Liver (tissue), 9 donors: ENCODE measurements around the gene HPN. TPM values are rescaled to one million over a fixed set of nuclear protein-coding genes. Genes with fewer than 3 reads are reported as not detected.
A peak's percentile ranks its signal among the peaks of the same experiment; 100 is the strongest.

Experiments used
- DNase-seq: peaks from one replicate; pipeline ENCODE4 v3.0.0-alpha.2; 2017; ENCODE audit warnings: low spot score
- H3K27ac ChIP-seq, 2 donors: one replicate each; pipeline ENCODE4 v1.7.0; 2013; ENCODE audit warnings: inconsistent platforms in 2 of 2, low read length in 2 of 2, control low read depth in 1 of 2, low read depth in 1 of 2, mild to moderate bottlenecking in 1 of 2
- H3K27me3 ChIP-seq, 4 donors: one replicate each; pipeline versions ENCODE4 v1.6.1 to v1.7.0; 2013; ENCODE audit warnings: low read length in 3 of 4, inconsistent platforms in 1 of 4, mild to moderate bottlenecking in 1 of 4, moderate library complexity in 1 of 4; ENCODE audit not compliant: control insufficient read depth in 4 of 4, insufficient read depth in 4 of 4
- H3K36me3 ChIP-seq, 4 donors: one replicate each; pipeline versions ENCODE4 v1.6.1 to v1.7.0; 2013; ENCODE audit warnings: low read length in 3 of 4, mild to moderate bottlenecking in 3 of 4, low read depth in 1 of 4, moderate library complexity in 1 of 4; ENCODE audit not compliant: control insufficient read depth in 4 of 4, insufficient read depth in 3 of 4
- H3K4me1 ChIP-seq, 4 donors: one replicate each; pipeline versions ENCODE4 v1.6.1 to v1.7.0; 2013; ENCODE audit warnings: low read length in 3 of 4, mild to moderate bottlenecking in 3 of 4, moderate library complexity in 1 of 4; ENCODE audit not compliant: control insufficient read depth in 4 of 4, insufficient read depth in 4 of 4
- H3K4me3 ChIP-seq, 3 donors: one replicate each; pipeline versions ENCODE4 v1.6.1 to v1.7.0; 2013; ENCODE audit warnings: low read length in 3 of 3, control low read depth in 1 of 3, low read depth in 1 of 3, mild to moderate bottlenecking in 1 of 3
- H3K9ac ChIP-seq, 2 donors: one replicate each; pipeline ENCODE4 v1.7.0; 2013; ENCODE audit warnings: low read length in 2 of 2, mild to moderate bottlenecking in 2 of 2, moderate library complexity in 2 of 2, control low read depth in 1 of 2, low read depth in 1 of 2
- H3K9me3 ChIP-seq, 4 donors: one replicate each; pipeline versions ENCODE4 v1.6.1 to v1.7.0; 2013; ENCODE audit warnings: low read length in 3 of 4; ENCODE audit not compliant: control insufficient read depth in 4 of 4
- EGR1 ChIP-seq, 2 donors: IDR thresholded peaks; 2 replicates each; pipeline ENCODE4 v1.6.1; 2016 to 2018; ENCODE audit warnings: antibody characterized with exemption in 2 of 2, low read depth in 2 of 2
- FOXA2 ChIP-seq: IDR thresholded peaks from 2 replicates; pipeline ENCODE4 v1.6.1; 2016; ENCODE audit warnings: antibody characterized with exemption
- GABPA ChIP-seq, 2 donors: IDR thresholded peaks in 1 of 2; conservative IDR thresholded peaks in 1 of 2; 2 replicates each; pipeline ENCODE4 v1.6.1; 2016; ENCODE audit warnings: antibody characterized with exemption in 2 of 2, mild to moderate bottlenecking in 1 of 2, moderate library complexity in 1 of 2
- HNF4A ChIP-seq, 2 donors: conservative IDR thresholded peaks; 2 replicates each; pipeline ENCODE4 v1.6.1; 2016; ENCODE audit warnings: antibody characterized with exemption in 2 of 2, mild to moderate bottlenecking in 2 of 2
- HNF4G ChIP-seq: IDR thresholded peaks from 2 replicates; pipeline ENCODE4 v1.6.1; 2016; ENCODE audit warnings: antibody characterized with exemption
- JUND ChIP-seq, 2 donors: IDR thresholded peaks; 2 replicates each; pipeline ENCODE4 v1.6.1; 2016; ENCODE audit warnings: antibody characterized with exemption in 2 of 2
- NR2F2 ChIP-seq: IDR thresholded peaks from 2 replicates; pipeline ENCODE4 v1.6.1; 2016; ENCODE audit warnings: antibody characterized with exemption
- RAD21 ChIP-seq, 2 donors: IDR thresholded peaks; 2 replicates each; pipeline ENCODE4 v1.6.1; 2016; ENCODE audit warnings: antibody characterized with exemption in 2 of 2, mild to moderate bottlenecking in 2 of 2
- RXRA ChIP-seq, 2 donors: IDR thresholded peaks; 2 replicates each; pipeline ENCODE4 v1.6.1; 2017 to 2018; ENCODE audit warnings: antibody characterized with exemption in 2 of 2, mild to moderate bottlenecking in 1 of 2
- SP1 ChIP-seq: IDR thresholded peaks from 2 replicates; pipeline ENCODE4 v1.6.1; 2018; ENCODE audit warnings: antibody characterized with exemption, mild to moderate bottlenecking
- TAF1 ChIP-seq: conservative IDR thresholded peaks from 2 replicates; pipeline ENCODE4 v1.6.1; 2016; ENCODE audit warnings: antibody characterized with exemption, mild to moderate bottlenecking
- YY1 ChIP-seq: IDR thresholded peaks from 2 replicates; pipeline ENCODE4 v1.6.1; 2016; ENCODE audit warnings: antibody characterized with exemption, mild to moderate bottlenecking
- WGBS: extraction: QIAGEN DNeasy Blood & Tissue Kit; methylation state at CpG from one replicate; pipeline ENCODE4 v1.1.7; 2013; 5-methylcytosine and 5-hydroxymethylcytosine counted together
- polyA plus RNA-seq, 2 donors: library from polyadenylated mRNA; stranded (reverse) in 1 of 2; unstranded in 1 of 2; fragments of 200-250 nt in 1 of 2; fragments of >200 nt in 1 of 2; fragmentation: Nextera tagmentation in 1 of 2; extraction: Ambion mirVana in 1 of 2; gene quantifications; one replicate each; pipeline versions ENCODE4 v1.2.1 to v1.2.3, GENCODE V29; 2013 to 2015
- total RNA-seq, 2 donors: library from RNA; depleted of rRNA; stranded (reverse); fragments of >200 nt; gene quantifications; one replicate each; pipeline ENCODE4 v1.2.3, GENCODE V29; 2014
- TF ChIP-seq, protein P1 (sequence below): fragments of 150-350 bp; IDR thresholded peaks from 2 replicates; pipeline ENCODE4 v1.5.1; 2017; ENCODE audit warnings: improper control_type of control experiment, low read depth, low read length; ENCODE audit not compliant: missing input control
- TF ChIP-seq, protein P2 (sequence below): IDR thresholded peaks from 2 replicates; pipeline ENCODE4 v1.6.1; 2016; ENCODE audit warnings: antibody characterized with exemption, mild to moderate bottlenecking
- TF ChIP-seq, protein P3 (sequence below): IDR thresholded peaks from 2 replicates; pipeline ENCODE4 v1.6.1; 2016; ENCODE audit warnings: antibody characterized with exemption
- TF ChIP-seq, protein P4 (sequence below): IDR thresholded peaks from 2 replicates; pipeline ENCODE4 v1.6.1; 2016; ENCODE audit warnings: antibody characterized with exemption
- TF ChIP-seq, protein P5 (sequence below): IDR thresholded peaks from 2 replicates; pipeline ENCODE4 v1.6.1; 2016; ENCODE audit warnings: antibody characterized with exemption
- donor health status: healthy.
- donor health status: healthy.
- donor health status: healthy.
- donor health status: healthy.
- donor health status: healthy.

The HPN gene
- total and polyA plus RNA-seq, 4 donors, result 130 to 535 (median 335) TPM

DNA sequence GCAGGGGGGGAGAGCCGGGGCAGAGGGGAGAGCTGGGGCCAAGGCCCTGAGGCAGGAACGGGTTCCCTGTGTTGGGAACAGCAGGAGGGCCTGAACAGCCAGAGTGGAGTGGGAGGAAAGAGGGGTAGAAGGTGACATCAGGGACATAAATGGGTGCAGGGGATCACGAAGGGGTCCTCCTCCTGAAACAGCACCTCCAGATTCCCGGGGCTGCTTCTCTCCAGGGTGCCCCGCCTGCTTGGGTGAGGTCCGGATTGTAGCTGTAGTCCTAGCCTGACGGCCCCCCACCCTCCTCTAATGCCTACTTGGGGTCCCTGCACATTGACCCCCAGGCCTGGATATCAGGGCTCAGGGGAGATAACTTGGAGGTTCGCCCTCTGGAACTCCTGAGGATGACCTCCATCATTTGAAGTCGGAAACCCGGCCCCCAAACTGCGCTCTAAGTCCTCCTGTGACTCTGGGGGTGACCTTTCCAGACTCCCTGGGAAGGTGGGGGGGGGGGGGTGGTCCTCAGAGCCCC, 11.7 kb upstream of the HPN start:
- TF ChIP-seq GABPA (IDR thresholded peaks at IDR 0.05 in 1 of 2, conservative IDR thresholded peaks at IDR 0.05 in 1 of 2) (no peak), NR2F2 (no peak)
- H3K9me3 ChIP-seq, result no peaks in the 10 kb centered on the region
- DNase-seq, result no peak
- no peak overlapping the region for H3K9ac ChIP-seq
- H3K27ac ChIP-seq, result no peak overlapping the region
- 41% methylated on average over 11 of the region's 11 CpGs for WGBS
- H3K4me3 ChIP-seq, result peak overlapping the region in 1 of 3 donors; percentile 70
- H3K27me3 ChIP-seq, result no peaks in the 10 kb centered on the region
- peaks cover 0 to 15% (median under 1%) of the 10 kb centered on the region in 4 donors for H3K36me3 ChIP-seq
- H3K4me1 ChIP-seq, result peaks cover 3 to 9% (median 6%) of the 10 kb centered on the region in 4 donors

DNA sequence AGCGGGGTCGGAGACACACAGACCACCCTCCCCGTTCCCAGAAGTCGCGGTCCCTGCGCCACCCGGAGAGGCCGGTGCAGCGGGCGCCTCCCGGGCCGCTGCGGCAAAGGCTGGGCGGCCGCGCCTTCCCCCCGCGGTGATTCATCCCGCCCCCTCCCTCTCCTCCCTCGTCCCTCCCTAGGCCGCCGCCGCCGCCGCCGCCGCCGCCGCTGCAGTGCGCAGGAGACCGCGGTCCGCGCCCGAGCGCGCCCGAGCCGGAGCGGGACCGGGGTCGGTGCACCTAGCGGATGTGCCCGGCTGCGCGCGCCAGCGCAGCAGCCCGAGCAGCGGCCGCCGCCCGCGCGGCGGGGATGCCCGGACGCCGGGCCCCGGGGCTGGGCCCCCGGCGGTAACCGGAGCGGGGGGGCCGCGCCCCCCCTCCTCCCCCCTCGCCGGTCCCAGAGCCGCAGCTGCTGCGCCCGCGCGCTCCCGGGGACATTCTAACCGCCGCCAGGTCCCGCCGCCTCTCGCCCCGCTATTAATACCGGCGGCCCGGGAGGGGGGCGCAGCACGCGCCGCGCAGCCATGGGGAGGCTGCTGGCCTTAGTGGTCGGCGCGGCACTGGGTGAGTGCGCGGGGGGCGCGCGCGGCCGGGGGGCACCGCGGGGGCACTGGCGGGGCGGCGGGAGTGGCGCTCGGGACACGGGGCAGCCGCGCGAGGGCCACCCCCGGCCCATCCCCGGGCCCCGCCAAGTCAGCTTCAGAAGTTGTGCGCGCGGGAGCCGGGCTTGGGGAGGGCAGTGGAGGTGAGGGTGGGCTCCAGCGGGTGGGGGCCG, 11.1 kb upstream of the HPN start, which contains the start of gene SCN1B:
SCN1B (plus strand) TSS at position 214 of the 815 bp plus-strand sequence; CDS start at position 565, 351 bp downstream.
- H3K9me3 ChIP-seq, result no peaks in the 10 kb centered on the region
- peaks cover 0 to 10% (median under 1%) of the 10 kb centered on the region in 4 donors for H3K36me3 ChIP-seq
- no peak within 1 kb of the TSS for H3K9ac ChIP-seq
- no peak within 1 kb of the TSS for H3K27ac ChIP-seq
- H3K27me3 ChIP-seq, result no peaks in the 10 kb centered on the region
- peaks cover 3 to 11% (median 8%) of the 10 kb centered on the region in 4 donors for H3K4me1 ChIP-seq
- H3K4me3 ChIP-seq, result peak within 1 kb of the TSS in 2 of 3 donors; percentile 41 to 70
- TF ChIP-seq JUND (IDR thresholded peaks at IDR 0.05) (no peak), HNF4A (conservative IDR thresholded peaks at IDR 0.05) (no peak), HNF4G (no peak), NR2F2 (no peak), YY1 (no peak), SP1 (no peak), EGR1 (IDR thresholded peaks at IDR 0.05; ENCODE audit: low read depth in 2 of 2) (no peak), RXRA (IDR thresholded peaks at IDR 0.05) (no peak), FOXA2 (no peak), TAF1 (no peak), RAD21 (IDR thresholded peaks at IDR 0.05) (no peak)
- TF ChIP-seq, protein P1, sequence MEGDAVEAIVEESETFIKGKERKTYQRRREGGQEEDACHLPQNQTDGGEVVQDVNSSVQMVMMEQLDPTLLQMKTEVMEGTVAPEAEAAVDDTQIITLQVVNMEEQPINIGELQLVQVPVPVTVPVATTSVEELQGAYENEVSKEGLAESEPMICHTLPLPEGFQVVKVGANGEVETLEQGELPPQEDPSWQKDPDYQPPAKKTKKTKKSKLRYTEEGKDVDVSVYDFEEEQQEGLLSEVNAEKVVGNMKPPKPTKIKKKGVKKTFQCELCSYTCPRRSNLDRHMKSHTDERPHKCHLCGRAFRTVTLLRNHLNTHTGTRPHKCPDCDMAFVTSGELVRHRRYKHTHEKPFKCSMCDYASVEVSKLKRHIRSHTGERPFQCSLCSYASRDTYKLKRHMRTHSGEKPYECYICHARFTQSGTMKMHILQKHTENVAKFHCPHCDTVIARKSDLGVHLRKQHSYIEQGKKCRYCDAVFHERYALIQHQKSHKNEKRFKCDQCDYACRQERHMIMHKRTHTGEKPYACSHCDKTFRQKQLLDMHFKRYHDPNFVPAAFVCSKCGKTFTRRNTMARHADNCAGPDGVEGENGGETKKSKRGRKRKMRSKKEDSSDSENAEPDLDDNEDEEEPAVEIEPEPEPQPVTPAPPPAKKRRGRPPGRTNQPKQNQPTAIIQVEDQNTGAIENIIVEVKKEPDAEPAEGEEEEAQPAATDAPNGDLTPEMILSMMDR, result no peak
- TF ChIP-seq, protein P2, sequence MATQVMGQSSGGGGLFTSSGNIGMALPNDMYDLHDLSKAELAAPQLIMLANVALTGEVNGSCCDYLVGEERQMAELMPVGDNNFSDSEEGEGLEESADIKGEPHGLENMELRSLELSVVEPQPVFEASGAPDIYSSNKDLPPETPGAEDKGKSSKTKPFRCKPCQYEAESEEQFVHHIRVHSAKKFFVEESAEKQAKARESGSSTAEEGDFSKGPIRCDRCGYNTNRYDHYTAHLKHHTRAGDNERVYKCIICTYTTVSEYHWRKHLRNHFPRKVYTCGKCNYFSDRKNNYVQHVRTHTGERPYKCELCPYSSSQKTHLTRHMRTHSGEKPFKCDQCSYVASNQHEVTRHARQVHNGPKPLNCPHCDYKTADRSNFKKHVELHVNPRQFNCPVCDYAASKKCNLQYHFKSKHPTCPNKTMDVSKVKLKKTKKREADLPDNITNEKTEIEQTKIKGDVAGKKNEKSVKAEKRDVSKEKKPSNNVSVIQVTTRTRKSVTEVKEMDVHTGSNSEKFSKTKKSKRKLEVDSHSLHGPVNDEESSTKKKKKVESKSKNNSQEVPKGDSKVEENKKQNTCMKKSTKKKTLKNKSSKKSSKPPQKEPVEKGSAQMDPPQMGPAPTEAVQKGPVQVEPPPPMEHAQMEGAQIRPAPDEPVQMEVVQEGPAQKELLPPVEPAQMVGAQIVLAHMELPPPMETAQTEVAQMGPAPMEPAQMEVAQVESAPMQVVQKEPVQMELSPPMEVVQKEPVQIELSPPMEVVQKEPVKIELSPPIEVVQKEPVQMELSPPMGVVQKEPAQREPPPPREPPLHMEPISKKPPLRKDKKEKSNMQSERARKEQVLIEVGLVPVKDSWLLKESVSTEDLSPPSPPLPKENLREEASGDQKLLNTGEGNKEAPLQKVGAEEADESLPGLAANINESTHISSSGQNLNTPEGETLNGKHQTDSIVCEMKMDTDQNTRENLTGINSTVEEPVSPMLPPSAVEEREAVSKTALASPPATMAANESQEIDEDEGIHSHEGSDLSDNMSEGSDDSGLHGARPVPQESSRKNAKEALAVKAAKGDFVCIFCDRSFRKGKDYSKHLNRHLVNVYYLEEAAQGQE, result no peak
- TF ChIP-seq, protein P3, sequence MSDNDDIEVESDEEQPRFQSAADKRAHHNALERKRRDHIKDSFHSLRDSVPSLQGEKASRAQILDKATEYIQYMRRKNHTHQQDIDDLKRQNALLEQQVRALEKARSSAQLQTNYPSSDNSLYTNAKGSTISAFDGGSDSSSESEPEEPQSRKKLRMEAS, result no peak
- TF ChIP-seq, protein P4, sequence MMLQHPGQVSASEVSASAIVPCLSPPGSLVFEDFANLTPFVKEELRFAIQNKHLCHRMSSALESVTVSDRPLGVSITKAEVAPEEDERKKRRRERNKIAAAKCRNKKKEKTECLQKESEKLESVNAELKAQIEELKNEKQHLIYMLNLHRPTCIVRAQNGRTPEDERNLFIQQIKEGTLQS, result no peak
- TF ChIP-seq, protein P5, sequence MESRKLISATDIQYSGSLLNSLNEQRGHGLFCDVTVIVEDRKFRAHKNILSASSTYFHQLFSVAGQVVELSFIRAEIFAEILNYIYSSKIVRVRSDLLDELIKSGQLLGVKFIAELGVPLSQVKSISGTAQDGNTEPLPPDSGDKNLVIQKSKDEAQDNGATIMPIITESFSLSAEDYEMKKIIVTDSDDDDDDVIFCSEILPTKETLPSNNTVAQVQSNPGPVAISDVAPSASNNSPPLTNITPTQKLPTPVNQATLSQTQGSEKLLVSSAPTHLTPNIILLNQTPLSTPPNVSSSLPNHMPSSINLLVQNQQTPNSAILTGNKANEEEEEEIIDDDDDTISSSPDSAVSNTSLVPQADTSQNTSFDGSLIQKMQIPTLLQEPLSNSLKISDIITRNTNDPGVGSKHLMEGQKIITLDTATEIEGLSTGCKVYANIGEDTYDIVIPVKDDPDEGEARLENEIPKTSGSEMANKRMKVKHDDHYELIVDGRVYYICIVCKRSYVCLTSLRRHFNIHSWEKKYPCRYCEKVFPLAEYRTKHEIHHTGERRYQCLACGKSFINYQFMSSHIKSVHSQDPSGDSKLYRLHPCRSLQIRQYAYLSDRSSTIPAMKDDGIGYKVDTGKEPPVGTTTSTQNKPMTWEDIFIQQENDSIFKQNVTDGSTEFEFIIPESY, result no peak
- DNase-seq, result no peak
- under 1% methylated on average over 118 of the region's 118 CpGs for WGBS
